ENCODE measurements around the gene TMEM253.

TMEM253 gene

GRCh38 chr14:21100931-21101330 is at the start of gene TMEM253:
Gene TMEM253, plus strand, starts transcription at chr14:21101066. Its CDS starts 278 bp downstream, at chr14:21101344.
- DNase-seq (ENCODE audit: insufficient read length, low spot score) (no peak), FAIRE-seq (no peak)

- no peak for DNase-seq (ENCODE audit: insufficient read length, low spot score)
- FAIRE-seq: no peak
Measured at GRCh38 chr14:21053184-21054122, 47.4 kb upstream of the TMEM253 start.

GRCh38 chr14:21054123-21054767 is 46.6 kb upstream of the TMEM253 start:
- FAIRE-seq (no peak), DNase-seq (ENCODE audit: insufficient read length, low spot score) (no peak)

GRCh38 chr14:21054768-21055145 is 46.1 kb upstream of the TMEM253 start:
- FAIRE-seq (no peak), DNase-seq (ENCODE audit: insufficient read length, low spot score) (no peak)

- DNase-seq (ENCODE audit: insufficient read length, low spot score) (no peak), FAIRE-seq (no peak)
Measured at GRCh38 chr14:21055432-21056117, 45.3 kb upstream of the TMEM253 start.

GRCh38 chr14:21056520-21057163 is 44.2 kb upstream of the TMEM253 start:
- FAIRE-seq (no peak), DNase-seq (ENCODE audit: insufficient read length, low spot score) (no peak)

GRCh38 chr14:21057803-21058675 is 42.8 kb upstream of the TMEM253 start, which contains the start of gene RNASE8:
Gene RNASE8, plus strand, starts transcription at chr14:21057822. Its CDS starts 71 bp downstream, at chr14:21057893.
- DNase-seq (ENCODE audit: insufficient read length, low spot score): no peak
- FAIRE-seq: no peak

GRCh38 chr14:21058903-21059302 is 42.0 kb upstream of the TMEM253 start:
- FAIRE-seq: no peak
- no peak for DNase-seq (ENCODE audit: insufficient read length, low spot score)

- FAIRE-seq (no peak), DNase-seq (ENCODE audit: insufficient read length, low spot score) (no peak)
Measured at GRCh38 chr14:21059842-21060613, 40.8 kb upstream of the TMEM253 start.

GRCh38 chr14:21060614-21061346 is 40.1 kb upstream of the TMEM253 start:
- no peak for DNase-seq (ENCODE audit: insufficient read length, low spot score)
- no peak for FAIRE-seq

GRCh38 chr14:21061347-21061668 is 39.6 kb upstream of the TMEM253 start:
- FAIRE-seq (no peak), DNase-seq (ENCODE audit: insufficient read length, low spot score) (no peak)

GRCh38 chr14:21063479-21063878 is 37.4 kb upstream of the TMEM253 start:
- no peak for DNase-seq (ENCODE audit: insufficient read length, low spot score)
- no peak for FAIRE-seq

GRCh38 chr14:21066882-21067502 is 33.9 kb upstream of the TMEM253 start:
- FAIRE-seq (no peak), DNase-seq (ENCODE audit: insufficient read length, low spot score) (no peak)

GRCh38 chr14:21068521-21069387 is 32.1 kb upstream of the TMEM253 start:
- no peak for DNase-seq (ENCODE audit: insufficient read length, low spot score)
- no peak for FAIRE-seq

- DNase-seq (ENCODE audit: insufficient read length, low spot score): no peak
- FAIRE-seq: no peak
Measured at GRCh38 chr14:21069388-21070082, 31.3 kb upstream of the TMEM253 start.

- DNase-seq (ENCODE audit: insufficient read length, low spot score) (no peak), FAIRE-seq (no peak)
Measured at GRCh38 chr14:21070083-21070609, 30.7 kb upstream of the TMEM253 start, which contains the start of gene ARHGEF40. Gene ARHGEF40, plus strand, starts transcription at chr14:21070304. Its CDS starts 93 bp downstream, at chr14:21070397.

Measured in GM19239 (cell line).